NCI-H1694 treated with DMSO at 0.1 percent for 48 hours (cell line): ENCODE results near the gene USP3.
"Not testable (repeated sequence)": the region's sequence is repeated elsewhere in the genome, so short reads cannot be mapped to it uniquely, and the experiment has no call there.

ENCODE experiments used
- DNase-seq: peaks from one replicate; lab custom pipeline; 2025; lab: John Stamatoyannopoulos, UW

Gene USP3

GRCh38 chr15:63513728-63514127 is 9.3 kb downstream of the USP3 start:
- DNase-seq, result no peak

GRCh38 chr15:63514531-63514943 is 10.1 kb downstream of the USP3 start:
- no peak for DNase-seq

- DNase-seq, result no peak
Observed at GRCh38 chr15:63517202-63517601, 12.8 kb downstream of the USP3 start.

GRCh38 chr15:63517628-63518027 is 13.2 kb downstream of the USP3 start:
- DNase-seq, result no peak

GRCh38 chr15:63519041-63519440 is 14.6 kb downstream of the USP3 start:
- DNase-seq, result no peak

GRCh38 chr15:63519548-63520178 is 15.3 kb downstream of the USP3 start:
- no peak for DNase-seq

GRCh38 chr15:63520462-63520861 is 16.1 kb downstream of the USP3 start:
- DNase-seq, result not testable (repeated sequence)

- no peak for DNase-seq
Observed at GRCh38 chr15:63522225-63522578, 17.8 kb downstream of the USP3 start.

- no peak for DNase-seq
Observed at GRCh38 chr15:63523306-63523990, 19.1 kb downstream of the USP3 start.

- no peak for DNase-seq
Observed at GRCh38 chr15:63524316-63525015, 20.1 kb downstream of the USP3 start.

GRCh38 chr15:63526401-63526800 is 22.0 kb downstream of the USP3 start:
- no peak for DNase-seq

- DNase-seq, result no peak
Observed at GRCh38 chr15:63528138-63528659, 23.8 kb downstream of the USP3 start.

GRCh38 chr15:63530235-63530634 is 25.8 kb downstream of the USP3 start:
- no peak for DNase-seq

- no peak for DNase-seq
Observed at GRCh38 chr15:63530752-63531299, 26.4 kb downstream of the USP3 start.

- DNase-seq, result no peak
Observed at GRCh38 chr15:63531586-63531985, 27.2 kb downstream of the USP3 start.

- no peak for DNase-seq
Observed at GRCh38 chr15:63532307-63532744, 27.9 kb downstream of the USP3 start.

GRCh38 chr15:63534888-63535287 is 30.5 kb downstream of the USP3 start:
- DNase-seq, result not testable (repeated sequence)

GRCh38 chr15:63535689-63536088 is 31.3 kb downstream of the USP3 start:
- no peak for DNase-seq

GRCh38 chr15:63538876-63539275 is 34.5 kb downstream of the USP3 start:
- DNase-seq, result no peak

- no peak for DNase-seq
Observed at GRCh38 chr15:63539521-63539920, 35.1 kb downstream of the USP3 start.

GRCh38 chr15:63539998-63540397 is 35.6 kb downstream of the USP3 start:
- no peak for DNase-seq

- DNase-seq, result no peak
Observed at GRCh38 chr15:63540449-63540848, 36.1 kb downstream of the USP3 start.
